Measurements from ENCODE around the gene HES1.

Gene HES1

GRCh38 chr3:194167480-194168282 is 31.7 kb downstream of the HES1 start:
- DNase-seq (ENCODE audit: low spot score): no peak

DNA sequence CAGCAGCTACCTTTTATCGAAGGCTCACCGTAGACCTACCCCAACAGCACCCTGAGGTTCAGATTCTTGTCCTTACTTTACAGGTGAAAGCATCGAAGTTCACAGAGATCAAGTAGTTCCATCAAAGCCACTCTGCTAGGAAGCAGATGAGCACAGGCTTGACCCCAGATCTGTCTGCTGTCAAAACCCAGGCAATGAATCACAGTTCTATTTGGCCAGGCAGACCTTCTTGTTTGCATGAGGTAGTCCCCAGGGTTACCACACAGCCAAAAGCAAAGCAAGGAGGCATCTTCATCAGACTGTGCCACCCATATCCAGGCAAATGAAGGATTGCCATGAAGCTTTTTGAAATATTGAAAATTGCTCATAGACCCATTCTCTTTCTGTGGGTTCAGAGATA is 33.0 kb downstream of the HES1 start:
- no peak for DNase-seq (ENCODE audit: low spot score)

GRCh38 chr3:194169595-194169994 is 33.6 kb downstream of the HES1 start:
- no peak for DNase-seq (ENCODE audit: low spot score)

- DNase-seq (ENCODE audit: low spot score): no peak
Measured at GRCh38 chr3:194170793-194171192, 34.8 kb downstream of the HES1 start.

DNA sequence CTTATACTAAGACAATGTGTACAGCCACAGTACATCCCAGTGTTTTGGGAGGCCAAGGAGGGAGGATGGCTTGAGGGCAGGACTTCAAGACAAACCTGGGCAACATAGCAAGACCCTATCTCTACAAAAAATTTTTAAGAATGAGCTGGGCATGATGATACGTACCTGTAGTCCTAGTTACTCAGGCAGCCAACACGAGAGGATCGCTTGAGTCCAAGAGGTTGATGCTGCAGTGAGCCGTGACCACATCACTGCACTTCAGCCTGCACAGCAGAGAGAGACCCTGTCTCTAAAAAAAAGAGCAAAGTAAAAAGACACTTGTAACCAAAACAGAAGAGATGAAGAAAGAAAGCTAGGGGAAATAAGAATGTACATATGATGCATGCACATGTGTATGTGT is 38.5 kb downstream of the HES1 start:
- no peak for DNase-seq (ENCODE audit: low spot score)

DNA sequence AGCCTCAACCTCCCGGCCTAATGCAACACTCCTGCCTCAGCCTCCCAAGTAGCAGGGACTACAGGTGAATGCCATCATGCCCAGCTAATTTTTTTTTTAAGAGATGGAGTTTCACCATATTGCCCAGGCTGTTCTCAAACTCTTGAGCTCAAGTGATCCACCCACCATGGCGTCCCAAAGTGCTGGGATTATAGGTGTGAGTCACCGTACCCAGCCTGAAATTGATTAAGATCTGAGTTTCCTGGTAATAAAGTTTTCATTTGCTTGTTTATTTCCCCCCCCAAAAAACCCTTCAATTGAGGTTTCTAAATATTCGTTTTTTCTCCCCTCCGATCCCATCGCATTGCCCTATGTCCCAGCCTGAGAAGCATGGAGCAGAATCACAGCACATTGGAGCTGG is 39.0 kb downstream of the HES1 start:
- DNase-seq (ENCODE audit: low spot score): no peak

DNA sequence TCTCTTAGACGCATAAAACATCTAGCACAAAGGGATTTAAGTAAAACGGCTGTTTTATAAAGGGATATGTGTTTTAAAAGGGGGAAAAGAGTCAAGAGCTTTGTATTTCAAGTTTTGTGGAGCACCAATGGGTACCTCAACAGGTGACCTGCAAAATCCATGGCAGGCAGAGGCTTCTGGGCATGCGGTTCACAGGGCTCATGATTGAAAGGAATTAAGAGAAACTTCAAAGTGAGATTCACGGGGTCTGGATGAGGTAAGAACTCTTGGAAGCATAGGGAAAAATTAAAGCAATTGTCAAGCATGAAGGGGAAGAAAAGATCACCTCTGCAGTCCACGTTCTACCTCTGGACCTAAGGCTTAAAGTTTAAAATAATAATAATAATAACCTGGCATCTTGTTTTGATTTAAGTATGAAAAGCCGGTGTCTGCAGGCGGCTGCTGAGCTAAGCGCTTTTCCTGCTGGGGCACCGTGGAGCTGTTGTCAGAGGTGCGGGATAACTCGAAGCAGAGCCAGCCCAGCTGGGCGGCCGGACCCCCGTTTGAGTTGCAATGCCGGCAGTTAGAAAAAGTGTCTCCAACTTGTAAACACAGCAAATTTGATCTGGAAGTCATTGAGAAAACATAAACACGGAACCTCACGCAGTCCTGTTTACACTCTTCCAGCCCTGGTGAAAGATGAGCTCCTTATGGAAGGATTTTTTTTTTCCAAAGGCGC is 40.5 kb downstream of the HES1 start:
- no peak for DNase-seq (ENCODE audit: low spot score)

GRCh38 chr3:194177141-194177540 is 41.2 kb downstream of the HES1 start:
- DNase-seq (ENCODE audit: low spot score): no peak

DNA sequence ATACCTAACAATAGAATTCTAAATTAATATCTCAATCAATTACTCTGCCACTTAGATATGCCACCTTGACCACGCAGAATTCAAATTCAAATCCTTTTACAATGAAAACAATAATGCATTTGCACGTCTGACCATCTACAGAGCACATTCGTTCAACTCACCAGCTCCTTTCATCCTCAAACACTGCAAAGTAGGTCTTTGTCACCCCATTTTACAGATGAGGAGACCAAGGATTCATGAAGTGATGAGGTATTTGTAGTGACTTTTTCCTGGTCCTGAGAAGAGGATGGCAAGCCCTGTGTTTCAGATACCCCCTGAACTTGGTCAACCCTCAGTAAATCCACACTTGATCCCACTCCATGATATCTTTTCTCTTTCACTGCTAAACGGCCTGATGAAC is 42.2 kb downstream of the HES1 start:
- DNase-seq (ENCODE audit: low spot score): no peak

DNA sequence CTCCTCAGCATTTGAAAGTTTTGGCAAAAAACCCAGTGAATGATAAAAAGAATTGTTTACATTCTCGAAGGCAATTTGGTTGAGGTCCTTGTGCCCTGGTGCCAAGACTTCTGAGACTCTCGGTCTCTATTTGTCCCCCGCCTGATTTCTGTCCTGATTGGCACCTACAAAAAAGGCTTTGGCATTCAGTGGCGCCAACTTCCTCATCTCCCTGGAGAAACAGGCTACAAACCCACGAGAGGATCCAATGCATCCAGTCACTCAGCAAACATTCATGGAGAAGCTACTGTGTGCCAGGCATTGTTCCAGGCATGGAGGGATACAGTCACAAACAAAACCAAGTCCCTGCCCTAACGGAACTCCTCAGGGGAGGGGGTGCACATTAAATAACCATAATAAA is 42.7 kb downstream of the HES1 start:
- DNase-seq (ENCODE audit: low spot score): no peak

GRCh38 chr3:194180570-194180969 is 44.6 kb downstream of the HES1 start:
- no peak for DNase-seq (ENCODE audit: low spot score)

- DNase-seq (ENCODE audit: low spot score): no peak
Measured at GRCh38 chr3:194181612-194182529, 45.9 kb downstream of the HES1 start.

DNA sequence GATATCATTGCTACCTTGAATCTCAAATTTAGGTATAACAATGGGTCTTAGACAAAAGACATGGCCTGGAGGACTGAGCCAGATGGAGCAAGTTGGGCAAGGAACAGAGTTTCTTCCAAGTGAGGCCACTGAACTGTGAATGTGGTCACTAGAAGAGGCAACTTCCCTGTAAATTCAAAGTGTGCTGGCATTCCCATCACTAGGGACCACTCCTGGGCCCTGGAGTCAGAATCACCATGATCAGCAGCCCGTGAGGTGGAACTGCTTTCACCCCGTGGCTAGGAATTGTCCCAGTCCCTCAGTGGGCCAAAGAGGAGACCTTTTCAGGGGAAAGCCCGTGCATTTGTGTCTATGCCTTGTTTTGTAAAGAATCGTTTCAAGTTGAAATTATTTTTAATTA is 47.3 kb downstream of the HES1 start:
- DNase-seq (ENCODE audit: low spot score): no peak

GRCh38 chr3:194184265-194184751 is 48.4 kb downstream of the HES1 start:
- no peak for DNase-seq (ENCODE audit: low spot score)

- DNase-seq (ENCODE audit: low spot score): no peak
Measured at GRCh38 chr3:194184801-194185200, 48.9 kb downstream of the HES1 start.

GRCh38 chr3:194185221-194185620 is 49.3 kb downstream of the HES1 start:
- no peak for DNase-seq (ENCODE audit: low spot score)

- DNase-seq (ENCODE audit: low spot score): no peak
Measured at GRCh38 chr3:194187233-194187944, 51.4 kb downstream of the HES1 start.
